OCI-LY3 (cell line): ENCODE data around the gene HRH3.

ENCODE experiments used
- CTCF ChIP-seq: fragments of 200-600, 300-600 bp; sonication (generic); IDR thresholded peaks from 2 replicates; pipeline ENCODE4 v1.5.1; 2014; ENCODE audit warnings: antibody characterized with exemption, low read length, low read depth
- EZH2phosphoT487 ChIP-seq: fragments of 200-600 bp; shearing (Covaris generic); IDR thresholded peaks from 2 replicates; pipeline ENCODE4 v1.6.1; 2018; ENCODE audit warnings: antibody characterized with exemption, mixed run types, low read depth

- TF ChIP-seq CTCF (no peak), EZH2phosphoT487 (no peak)
These were observed 34.1 kb upstream of the HRH3 start for GRCh38 chr20:62254021-62254724.
